GM19324 (cell line): ENCODE measurements around the gene FHIT.

Source experiments
- ATAC-seq: cut with Tn5 transposase; IDR thresholded peaks from one replicate; pipeline ENCODE4 v1.9.1; 2021; ENCODE audit warnings: mild to moderate bottlenecking, moderate library complexity; ENCODE audit not compliant: unreplicated experiment, low FRiP score

FHIT gene

GRCh38 chr3:59784164-59784563, 1467.1 kb downstream of the FHIT start:
- no peak for ATAC-seq

GRCh38 chr3:59783468-59783988, 1467.7 kb downstream of the FHIT start:
- no peak for ATAC-seq

- ATAC-seq: no peak
Measured at GRCh38 chr3:59782664-59783063, 1468.6 kb downstream of the FHIT start.

- no peak for ATAC-seq
Measured at GRCh38 chr3:59780209-59780608, 1471.0 kb downstream of the FHIT start.

GRCh38 chr3:59779260-59779659, 1472.0 kb downstream of the FHIT start:
- no peak for ATAC-seq

GRCh38 chr3:59777667-59778077, 1473.6 kb downstream of the FHIT start:
- no peak for ATAC-seq

GRCh38 chr3:59777066-59777465, 1474.2 kb downstream of the FHIT start:
- ATAC-seq: no peak

- no peak for ATAC-seq
Measured at GRCh38 chr3:59775761-59776325, 1475.4 kb downstream of the FHIT start.

GRCh38 chr3:59775106-59775505, 1476.1 kb downstream of the FHIT start:
- no peak for ATAC-seq

GRCh38 chr3:59774634-59775033, 1476.6 kb downstream of the FHIT start:
- ATAC-seq: no peak

- no peak for ATAC-seq
Measured at GRCh38 chr3:59774000-59774399, 1477.3 kb downstream of the FHIT start.

- ATAC-seq: no peak
Measured at GRCh38 chr3:59772416-59773408, 1478.5 kb downstream of the FHIT start.

- ATAC-seq: no peak
Measured at GRCh38 chr3:59771768-59772181, 1479.5 kb downstream of the FHIT start.

- no peak for ATAC-seq
Measured at GRCh38 chr3:59769127-59769750, 1482.0 kb downstream of the FHIT start.

GRCh38 chr3:59766200-59766872, 1484.9 kb downstream of the FHIT start:
- ATAC-seq: no peak

GRCh38 chr3:59764171-59764570, 1487.1 kb downstream of the FHIT start:
- no peak for ATAC-seq

GRCh38 chr3:59762941-59763340, 1488.3 kb downstream of the FHIT start:
- ATAC-seq: no peak

- no peak for ATAC-seq
Measured at GRCh38 chr3:59759298-59760031, 1491.8 kb downstream of the FHIT start.

- ATAC-seq: no peak
Measured at GRCh38 chr3:59758672-59759071, 1492.6 kb downstream of the FHIT start.

- no peak for ATAC-seq
Measured at GRCh38 chr3:59756934-59757333, 1494.3 kb downstream of the FHIT start.
